ENCODE results near the gene GPBP1.
"Not testable (repeated sequence)": the region's sequence is repeated elsewhere in the genome, so short reads cannot be mapped to it uniquely, and the experiment has no call there.

The GPBP1 gene

GRCh38 chr5:57177479-57178156 lies 3.8 kb downstream of the GPBP1 start:
- no peak for DNase-seq

- DNase-seq = not testable (repeated sequence)
Measured at GRCh38 chr5:57178238-57178637, 4.4 kb downstream of the GPBP1 start.

- DNase-seq = no peak
Measured at GRCh38 chr5:57179262-57180200, 5.7 kb downstream of the GPBP1 start.

- DNase-seq = no peak
Measured at GRCh38 chr5:57181154-57181553, 7.3 kb downstream of the GPBP1 start.

- DNase-seq = no peak
Measured at GRCh38 chr5:57184322-57184721, 10.5 kb downstream of the GPBP1 start.

GRCh38 chr5:57185313-57185712 lies 11.5 kb downstream of the GPBP1 start:
- DNase-seq = no peak

GRCh38 chr5:57186194-57186593 lies 12.3 kb downstream of the GPBP1 start:
- DNase-seq = no peak

- DNase-seq = not testable (repeated sequence)
Measured at GRCh38 chr5:57187977-57188376, 14.1 kb downstream of the GPBP1 start.

- no peak for DNase-seq
Measured at GRCh38 chr5:57189515-57189914, 15.7 kb downstream of the GPBP1 start.

GRCh38 chr5:57190593-57190992 lies 16.7 kb downstream of the GPBP1 start:
- DNase-seq = no peak

- no peak for DNase-seq
Measured at GRCh38 chr5:57191163-57191562, 17.3 kb downstream of the GPBP1 start.

GRCh38 chr5:57191986-57192385 lies 18.1 kb downstream of the GPBP1 start:
- no peak for DNase-seq

GRCh38 chr5:57192832-57193231 lies 19.0 kb downstream of the GPBP1 start:
- DNase-seq = not testable (repeated sequence)

GRCh38 chr5:57193757-57194413 lies 20.0 kb downstream of the GPBP1 start:
- DNase-seq = no peak

GRCh38 chr5:57194653-57195052 lies 20.8 kb downstream of the GPBP1 start:
- DNase-seq = no peak

- no peak for DNase-seq
Measured at GRCh38 chr5:57195060-57195459, 21.2 kb downstream of the GPBP1 start.

- DNase-seq = no peak
Measured at GRCh38 chr5:57199866-57200265, 26.0 kb downstream of the GPBP1 start.

- no peak for DNase-seq
Measured at GRCh38 chr5:57202811-57203210, 29.0 kb downstream of the GPBP1 start.

GRCh38 chr5:57207007-57207653 lies 33.3 kb downstream of the GPBP1 start:
- DNase-seq = no peak

- no peak for DNase-seq
Measured at GRCh38 chr5:57207681-57208080, 33.8 kb downstream of the GPBP1 start.

- no peak for DNase-seq
Measured at GRCh38 chr5:57209316-57210040, 35.6 kb downstream of the GPBP1 start.

- DNase-seq = no peak
Measured at GRCh38 chr5:57210633-57211032, 36.8 kb downstream of the GPBP1 start.
